Trophoblast cell (in vitro differentiated cells and primary cell): Measurements from ENCODE around the gene EGR2.

Experiments
- DNase-seq, 2 donors: peaks; one replicate each; pipeline ENCODE4 v3.0.0-alpha.2; 2016
- H2AFZ ChIP-seq: 2 replicates; pipeline ENCODE4 v1.6.1; 2013; ENCODE audit warnings: low read length, moderate library complexity, mild to moderate bottlenecking; ENCODE audit not compliant: insufficient read depth, poor library complexity
- H2AK5ac ChIP-seq: 2 replicates; pipeline ENCODE4 v1.6.1; 2013; ENCODE audit warnings: mild to moderate bottlenecking, low read length
- H2BK120ac ChIP-seq: 2 replicates; pipeline ENCODE4 v1.6.1; 2013; ENCODE audit warnings: low read length, mild to moderate bottlenecking, moderate library complexity; ENCODE audit not compliant: insufficient read depth, poor library complexity
- H2BK12ac ChIP-seq: 2 replicates; pipeline ENCODE4 v1.6.1; 2013; ENCODE audit warnings: mild to moderate bottlenecking, low read length, moderate library complexity
- H2BK5ac ChIP-seq: 2 replicates; pipeline ENCODE4 v1.6.1; 2013; ENCODE audit warnings: low read length, low read depth, moderate library complexity, mild to moderate bottlenecking; ENCODE audit not compliant: poor library complexity
- H3K14ac ChIP-seq: 2 replicates; pipeline ENCODE4 v1.6.1; 2013; ENCODE audit warnings: mild to moderate bottlenecking, low read length
- H3K18ac ChIP-seq: 2 replicates; pipeline ENCODE4 v1.6.1; 2013; ENCODE audit warnings: mild to moderate bottlenecking, low read length
- H3K23ac ChIP-seq: 2 replicates; pipeline ENCODE4 v1.6.1; 2013; ENCODE audit warnings: low read length
- H3K27ac ChIP-seq: 2 replicates; pipeline ENCODE4 v1.5.1; 2013; ENCODE audit warnings: low read depth, mild to moderate bottlenecking, inconsistent platforms, low read length, moderate library complexity
- H3K27me3 ChIP-seq: 2 replicates; pipeline ENCODE4 v1.6.1; 2013; ENCODE audit warnings: inconsistent platforms, mild to moderate bottlenecking, low read length, moderate library complexity; ENCODE audit not compliant: insufficient read depth
- H3K36me3 ChIP-seq, 2 experiments: 1 replicate in 1 of 2; 2 replicates in 1 of 2; pipeline ENCODE4 v1.6.1; 2013; ENCODE audit warnings: low read length in 2 of 2, mild to moderate bottlenecking in 2 of 2, moderate library complexity in 1 of 2; ENCODE audit not compliant: insufficient read depth in 2 of 2, control insufficient read depth in 1 of 2
- H3K4ac ChIP-seq: 2 replicates; pipeline ENCODE4 v1.6.1; 2013; ENCODE audit warnings: low read depth, mild to moderate bottlenecking, low read length, moderate library complexity
- H3K4me1 ChIP-seq, 2 experiments: 1 replicate in 1 of 2; 2 replicates in 1 of 2; pipeline ENCODE4 v1.6.1; 2013; ENCODE audit warnings: low read length in 2 of 2, mild to moderate bottlenecking in 2 of 2, moderate library complexity in 1 of 2; ENCODE audit not compliant: insufficient read depth in 2 of 2, control insufficient read depth in 1 of 2
- H3K4me2 ChIP-seq: 2 replicates; pipeline ENCODE4 v1.6.1; 2013; ENCODE audit warnings: inconsistent platforms, mild to moderate bottlenecking, low read length, moderate library complexity
- H3K4me3 ChIP-seq: 2 replicates; pipeline ENCODE4 v1.5.1; 2013; ENCODE audit warnings: mild to moderate bottlenecking, low read depth, low read length, inconsistent platforms
- H3K79me1 ChIP-seq: one replicate; pipeline ENCODE4 v1.6.1; 2013; ENCODE audit warnings: low read length
- H3K79me2 ChIP-seq: 2 replicates; pipeline ENCODE4 v1.6.1; 2013; ENCODE audit warnings: low read length, mild to moderate bottlenecking; ENCODE audit not compliant: control insufficient read depth, insufficient read depth, poor library complexity
- H3K9ac ChIP-seq: 2 replicates; pipeline ENCODE4 v1.6.1; 2013; ENCODE audit warnings: mild to moderate bottlenecking, low read length
- H3K9me3 ChIP-seq: 2 replicates; pipeline ENCODE4 v1.6.1; 2013; ENCODE audit warnings: low read depth, mild to moderate bottlenecking, control low read depth, inconsistent platforms, low read length; ENCODE audit not compliant: insufficient read depth
- H4K12ac ChIP-seq: 2 replicates; pipeline ENCODE4 v1.6.1; 2013; ENCODE audit warnings: low read depth, mild to moderate bottlenecking, low read length, moderate library complexity
- H4K8ac ChIP-seq: 2 replicates; pipeline ENCODE4 v1.6.1; 2013; ENCODE audit warnings: low read depth, mild to moderate bottlenecking, low read length, moderate library complexity
- H4K91ac ChIP-seq: one replicate; pipeline ENCODE4 v1.6.1; 2013; ENCODE audit warnings: low read depth, mild to moderate bottlenecking, low read length, moderate library complexity
- WGBS: extraction: QIAGEN DNeasy Blood & Tissue Kit; methylation state at CpG from one replicate; pipeline ENCODE4 v1.1.7; 2013; ENCODE audit warnings: missing lambda C conversion rate; ENCODE audit not compliant: insufficient read length, insufficient coverage; ENCODE audit errors: extremely low coverage; 5-methylcytosine and 5-hydroxymethylcytosine counted together

EGR2 gene

DNA sequence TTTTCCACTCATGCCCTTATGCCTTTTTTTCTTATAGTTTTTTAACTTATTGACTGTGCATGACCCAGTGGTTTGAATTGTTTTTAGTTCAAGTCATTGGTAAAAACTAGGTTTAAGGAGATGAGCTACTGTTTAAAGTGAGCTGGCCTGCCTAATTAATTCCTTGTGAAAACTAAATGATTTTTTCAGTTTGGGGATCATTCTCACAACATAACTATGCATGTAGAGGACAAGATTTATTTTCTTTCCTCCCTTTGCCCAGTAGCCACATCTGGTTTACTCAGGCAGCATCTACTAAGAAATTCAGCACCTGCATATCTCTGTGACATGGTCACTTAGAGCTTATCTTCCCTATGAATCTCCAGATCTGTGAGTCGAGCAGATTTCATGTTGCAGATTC, 9.9 kb downstream of the EGR2 start:
- peak in 1 of 2 donors; percentile 4 for DNase-seq
- Histone ChIP-seq H3K9ac (no peak overlapping the region), H2BK5ac (no peak overlapping the region), H3K9me3 (peaks cover 4% of the 10 kb centered on the region), H3K4me2 (peak overlapping the region; percentile 89), H4K8ac (no peak overlapping the region), H3K4me3 (no peak overlapping the region), H4K91ac (no peak overlapping the region), H3K4ac (no peak overlapping the region), H3K4me1 (peaks cover 8 to 10% of the 10 kb centered on the region in 2 experiments), H3K79me2 (peaks cover 14% of the 10 kb centered on the region), H2AK5ac (no peak overlapping the region), H3K23ac (no peak overlapping the region), H3K14ac (no peak overlapping the region), H3K27ac (no peak overlapping the region), H2BK12ac (no peak overlapping the region), H4K12ac (no peak overlapping the region), H3K79me1 (peaks cover 17% of the 10 kb centered on the region), H2AFZ (no peak overlapping the region), H3K27me3 (no peaks in the 10 kb centered on the region), H3K36me3 (no peaks in the 10 kb centered on the region), H2BK120ac (no peak overlapping the region), H3K18ac (no peak overlapping the region)
- WGBS, result no CpG with 5 or more reads among the region's 1 CpG

DNA sequence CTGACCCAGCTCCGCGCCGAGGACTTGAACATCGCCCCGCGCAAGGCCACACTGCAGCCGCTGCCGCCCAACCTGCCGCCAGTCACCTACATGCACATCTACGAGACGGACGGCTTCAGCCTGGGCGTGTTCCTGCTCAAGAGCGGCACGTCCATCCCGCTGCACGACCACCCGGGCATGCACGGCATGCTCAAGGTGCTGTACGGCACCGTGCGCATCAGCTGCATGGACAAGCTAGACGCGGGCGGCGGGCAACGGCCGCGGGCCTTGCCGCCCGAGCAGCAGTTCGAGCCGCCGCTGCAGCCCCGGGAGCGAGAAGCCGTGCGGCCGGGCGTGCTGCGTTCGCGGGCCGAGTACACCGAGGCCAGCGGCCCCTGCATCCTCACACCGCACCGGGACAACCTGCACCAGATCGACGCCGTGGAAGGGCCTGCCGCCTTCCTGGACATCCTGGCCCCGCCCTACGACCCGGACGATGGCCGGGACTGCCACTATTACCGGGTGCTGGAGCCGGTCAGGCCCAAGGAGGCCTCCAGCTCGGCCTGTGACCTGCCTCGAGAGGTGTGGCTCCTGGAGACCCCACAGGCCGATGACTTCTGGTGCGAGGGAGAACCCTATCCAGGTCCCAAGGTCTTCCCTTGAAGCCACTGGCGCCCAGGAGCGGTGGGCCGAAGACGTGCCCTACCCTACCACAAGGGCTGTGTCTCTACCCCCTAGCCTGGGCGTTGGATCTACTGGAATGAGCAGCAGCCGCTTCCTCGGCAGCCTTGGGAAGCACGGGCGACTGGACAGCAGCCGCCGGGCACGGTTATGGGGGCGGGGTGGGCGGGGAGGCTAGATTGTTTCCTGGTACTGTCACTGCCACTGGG, 10.7 kb downstream of the EGR2 start:
- H3K9me3 ChIP-seq, result peaks cover 4% of the 10 kb centered on the region
- no CpG with 5 or more reads among the region's 77 CpGs for WGBS
- H3K79me1 ChIP-seq, result peaks cover 17% of the 10 kb centered on the region

GRCh38 chr10:62804356-62805230, 11.6 kb downstream of the EGR2 start, which contains the start of gene ADO:
TSS of gene ADO (plus strand) at chr10:62804720. CDS start at chr10:62805060, 340 bp downstream.
- peak within 1 kb of the TSS; percentile 28 for H2AK5ac ChIP-seq
- H3K14ac ChIP-seq, result peak within 1 kb of the TSS; percentile 68
- peak within 1 kb of the TSS; percentile 68 for H3K27ac ChIP-seq
- H3K9ac ChIP-seq, result peak within 1 kb of the TSS; percentile 91
- no CpG with 5 or more reads among the region's 87 CpGs for WGBS
- DNase-seq, result peak; percentile 66 to 82
- peak within 1 kb of the TSS; percentile 100 for H4K8ac ChIP-seq
- peak within 1 kb of the TSS; percentile 67 for H4K91ac ChIP-seq
- peaks cover 17% of the 10 kb centered on the region for H3K79me1 ChIP-seq
- peak within 1 kb of the TSS; percentile 54 for H3K4ac ChIP-seq
- no peaks in the 10 kb centered on the region for H3K27me3 ChIP-seq
- H3K36me3 ChIP-seq, result no peaks in the 10 kb centered on the region
- peaks cover 4% of the 10 kb centered on the region for H3K9me3 ChIP-seq
- H3K79me2 ChIP-seq, result peaks cover 14% of the 10 kb centered on the region
- peak within 1 kb of the TSS; percentile 86 for H3K18ac ChIP-seq
- H3K4me1 ChIP-seq, result peaks cover 8 to 10% of the 10 kb centered on the region in 2 experiments
- H3K23ac ChIP-seq, result no peak within 1 kb of the TSS
- peak within 1 kb of the TSS; percentile 94 for H3K4me3 ChIP-seq
- peak within 1 kb of the TSS; percentile 58 for H2BK5ac ChIP-seq
- peak within 1 kb of the TSS; percentile 14 for H2BK120ac ChIP-seq
- H3K4me2 ChIP-seq, result peak within 1 kb of the TSS; percentile 89
- peak within 1 kb of the TSS; percentile 98 for H4K12ac ChIP-seq
- peak within 1 kb of the TSS; percentile 96 for H2AFZ ChIP-seq
- H2BK12ac ChIP-seq, result no peak within 1 kb of the TSS

More for the DNA sequence above, 10.7 kb downstream of the EGR2 start:
- Histone ChIP-seq H4K12ac (peak overlapping the region; percentile 82), H4K91ac (peak overlapping the region; percentile 67), H3K79me2 (peaks cover 14% of the 10 kb centered on the region), H3K27me3 (no peaks in the 10 kb centered on the region), H3K36me3 (no peaks in the 10 kb centered on the region), H3K27ac (no peak overlapping the region), H3K18ac (peak overlapping the region; percentile 1), H3K4me2 (peak overlapping the region; percentile 89), H4K8ac (peak overlapping the region; percentile 100), H2BK5ac (no peak overlapping the region), H3K4ac (peak overlapping the region; percentile 54), H2BK120ac (peak overlapping the region; percentile 12), H2AFZ (peak overlapping the region; percentile 62), H3K4me1 (peaks cover 8 to 10% of the 10 kb centered on the region in 2 experiments), H3K4me3 (peak overlapping the region; percentile 94), H3K9ac (peak overlapping the region; percentile 87), H3K23ac (no peak overlapping the region), H3K14ac (peak overlapping the region; percentile 61), H2BK12ac (no peak overlapping the region), H2AK5ac (peak overlapping the region; percentile 28)
- peak; percentile 9 to 36 for DNase-seq

DNA sequence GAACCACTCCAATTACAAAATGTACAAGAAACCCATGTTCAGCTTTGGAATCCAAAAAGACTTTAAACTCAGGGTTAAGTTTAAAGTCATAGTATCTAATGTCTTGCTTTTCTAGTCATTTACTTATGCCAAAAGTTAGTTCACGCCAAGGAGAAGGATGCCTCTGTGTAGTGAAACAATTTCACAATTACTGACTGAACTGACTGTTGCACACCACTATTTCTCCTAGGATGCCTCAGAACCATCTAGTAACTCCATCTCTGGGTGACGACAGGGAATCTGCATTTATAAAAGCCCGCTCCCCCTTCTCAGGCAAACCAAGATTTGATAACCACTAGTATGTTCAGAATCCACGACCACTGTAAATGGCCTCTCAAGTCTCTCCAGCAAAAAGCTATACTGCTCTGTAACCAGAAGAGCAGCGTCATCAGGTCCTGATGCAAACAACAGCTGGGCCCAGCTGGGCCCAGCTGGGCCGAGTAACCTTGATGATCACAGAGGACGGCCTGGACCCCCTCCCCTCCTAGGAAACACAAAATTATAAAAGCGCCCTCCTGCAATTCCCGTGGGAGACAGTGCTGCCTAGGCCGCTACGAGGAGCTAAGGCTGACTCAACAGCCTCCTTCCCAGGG, 12.3 kb downstream of the EGR2 start:
- peak overlapping the region; percentile 86 for H3K18ac ChIP-seq
- peak overlapping the region; percentile 21 for H3K4ac ChIP-seq
- no peak overlapping the region for H3K23ac ChIP-seq
- H3K36me3 ChIP-seq, result no peaks in the 10 kb centered on the region
- H3K79me1 ChIP-seq, result peaks cover 17% of the 10 kb centered on the region
- no peaks in the 10 kb centered on the region for H3K27me3 ChIP-seq
- peak overlapping the region; percentile 71 for H3K4me3 ChIP-seq
- peak overlapping the region; percentile 100 for H4K8ac ChIP-seq
- H2BK12ac ChIP-seq, result no peak overlapping the region
- H2BK120ac ChIP-seq, result peak overlapping the region; percentile 14
- H3K4me1 ChIP-seq, result peaks cover 8 to 10% of the 10 kb centered on the region in 2 experiments
- peak overlapping the region; percentile 46 for H4K91ac ChIP-seq
- H3K14ac ChIP-seq, result peak overlapping the region; percentile 30
- H3K9me3 ChIP-seq, result peaks cover 4% of the 10 kb centered on the region
- no peak overlapping the region for H2AK5ac ChIP-seq
- H3K4me2 ChIP-seq, result peak overlapping the region; percentile 89
- peak overlapping the region; percentile 98 for H4K12ac ChIP-seq
- H2BK5ac ChIP-seq, result peak overlapping the region; percentile 58
- no peak for DNase-seq
- peaks cover 14% of the 10 kb centered on the region for H3K79me2 ChIP-seq
- H2AFZ ChIP-seq, result peak overlapping the region; percentile 96
- no CpG with 5 or more reads among the region's 11 CpGs for WGBS
- H3K9ac ChIP-seq, result peak overlapping the region; percentile 91
- peak overlapping the region; percentile 68 for H3K27ac ChIP-seq
